Left lobe of liver (tissue), 1 donor: ENCODE results near the gene THUMPD2. TPM values are rescaled to one million over a fixed set of nuclear protein-coding genes. Genes with fewer than 3 reads are reported as not detected.

ENCODE experiments used
- total RNA-seq: library from RNA; stranded (reverse); gene quantifications from one replicate; pipeline ENCODE4 v1.2.1, GENCODE V29; 2021
- donor health status: DM: no; HTN: yes; CAD: no.

The THUMPD2 gene
- total RNA-seq, 1 donor from 2014 or later: 2.2 TPM

Other genes with a start within 250 kb of the THUMPD2 start
- 0.81 TPM for gene TMEM178A, start 113.3 kb downstream of the THUMPD2 start, total RNA-seq